Liver (tissue), 9 donors: ENCODE data around the gene UTP4. TPM values are rescaled to one million over a fixed set of nuclear protein-coding genes. Genes with fewer than 3 reads are reported as not detected.

Experiments
- DNase-seq: peaks from one replicate; pipeline ENCODE4 v3.0.0-alpha.2; 2017; ENCODE audit warnings: low spot score
- H3K27ac ChIP-seq, 2 donors: one replicate each; pipeline ENCODE4 v1.7.0; 2013; ENCODE audit warnings: inconsistent platforms in 2 of 2, low read length in 2 of 2, control low read depth in 1 of 2, low read depth in 1 of 2, mild to moderate bottlenecking in 1 of 2
- H3K27me3 ChIP-seq, 4 donors: one replicate each; pipeline versions ENCODE4 v1.6.1 to v1.7.0; 2013; ENCODE audit warnings: low read length in 3 of 4, inconsistent platforms in 1 of 4, mild to moderate bottlenecking in 1 of 4, moderate library complexity in 1 of 4; ENCODE audit not compliant: control insufficient read depth in 4 of 4, insufficient read depth in 4 of 4
- H3K36me3 ChIP-seq, 4 donors: one replicate each; pipeline versions ENCODE4 v1.6.1 to v1.7.0; 2013; ENCODE audit warnings: low read length in 3 of 4, mild to moderate bottlenecking in 3 of 4, low read depth in 1 of 4, moderate library complexity in 1 of 4; ENCODE audit not compliant: control insufficient read depth in 4 of 4, insufficient read depth in 3 of 4
- H3K4me1 ChIP-seq, 4 donors: one replicate each; pipeline versions ENCODE4 v1.6.1 to v1.7.0; 2013; ENCODE audit warnings: low read length in 3 of 4, mild to moderate bottlenecking in 3 of 4, moderate library complexity in 1 of 4; ENCODE audit not compliant: control insufficient read depth in 4 of 4, insufficient read depth in 4 of 4
- H3K4me3 ChIP-seq, 3 donors: one replicate each; pipeline versions ENCODE4 v1.6.1 to v1.7.0; 2013; ENCODE audit warnings: low read length in 3 of 3, control low read depth in 1 of 3, low read depth in 1 of 3, mild to moderate bottlenecking in 1 of 3
- H3K9ac ChIP-seq, 2 donors: one replicate each; pipeline ENCODE4 v1.7.0; 2013; ENCODE audit warnings: low read length in 2 of 2, mild to moderate bottlenecking in 2 of 2, moderate library complexity in 2 of 2, control low read depth in 1 of 2, low read depth in 1 of 2
- H3K9me3 ChIP-seq, 4 donors: one replicate each; pipeline versions ENCODE4 v1.6.1 to v1.7.0; 2013; ENCODE audit warnings: low read length in 3 of 4; ENCODE audit not compliant: control insufficient read depth in 4 of 4
- ATF3 ChIP-seq: IDR thresholded peaks from 2 replicates; pipeline ENCODE4 v1.6.1; 2016; ENCODE audit warnings: antibody characterized with exemption
- CTCF ChIP-seq: fragments of 150-350 bp; IDR thresholded peaks from 2 replicates; pipeline ENCODE4 v1.5.1; 2017; ENCODE audit warnings: improper control_type of control experiment, low read depth, low read length; ENCODE audit not compliant: missing input control
- EGR1 ChIP-seq, 2 donors: IDR thresholded peaks; 2 replicates each; pipeline ENCODE4 v1.6.1; 2016 to 2018; ENCODE audit warnings: antibody characterized with exemption in 2 of 2, low read depth in 2 of 2
- FOXA1 ChIP-seq: IDR thresholded peaks from 2 replicates; pipeline ENCODE4 v1.6.1; 2016; ENCODE audit warnings: antibody characterized with exemption
- FOXA2 ChIP-seq: IDR thresholded peaks from 2 replicates; pipeline ENCODE4 v1.6.1; 2016; ENCODE audit warnings: antibody characterized with exemption
- GABPA ChIP-seq, 2 donors: IDR thresholded peaks in 1 of 2; conservative IDR thresholded peaks in 1 of 2; 2 replicates each; pipeline ENCODE4 v1.6.1; 2016; ENCODE audit warnings: antibody characterized with exemption in 2 of 2, mild to moderate bottlenecking in 1 of 2, moderate library complexity in 1 of 2
- HNF4A ChIP-seq, 2 donors: conservative IDR thresholded peaks; 2 replicates each; pipeline ENCODE4 v1.6.1; 2016; ENCODE audit warnings: antibody characterized with exemption in 2 of 2, mild to moderate bottlenecking in 2 of 2
- HNF4G ChIP-seq: IDR thresholded peaks from 2 replicates; pipeline ENCODE4 v1.6.1; 2016; ENCODE audit warnings: antibody characterized with exemption
- JUND ChIP-seq, 2 donors: IDR thresholded peaks; 2 replicates each; pipeline ENCODE4 v1.6.1; 2016; ENCODE audit warnings: antibody characterized with exemption in 2 of 2
- MAX ChIP-seq: IDR thresholded peaks from 2 replicates; pipeline ENCODE4 v1.6.1; 2016; ENCODE audit warnings: antibody characterized with exemption
- NR2F2 ChIP-seq: IDR thresholded peaks from 2 replicates; pipeline ENCODE4 v1.6.1; 2016; ENCODE audit warnings: antibody characterized with exemption
- RAD21 ChIP-seq, 2 donors: IDR thresholded peaks; 2 replicates each; pipeline ENCODE4 v1.6.1; 2016; ENCODE audit warnings: antibody characterized with exemption in 2 of 2, mild to moderate bottlenecking in 2 of 2
- REST ChIP-seq: IDR thresholded peaks from 2 replicates; pipeline ENCODE4 v1.6.1; 2016; ENCODE audit warnings: antibody characterized with exemption, mild to moderate bottlenecking
- RXRA ChIP-seq, 2 donors: IDR thresholded peaks; 2 replicates each; pipeline ENCODE4 v1.6.1; 2017 to 2018; ENCODE audit warnings: antibody characterized with exemption in 2 of 2, mild to moderate bottlenecking in 1 of 2
- SP1 ChIP-seq: IDR thresholded peaks from 2 replicates; pipeline ENCODE4 v1.6.1; 2018; ENCODE audit warnings: antibody characterized with exemption, mild to moderate bottlenecking
- TAF1 ChIP-seq: conservative IDR thresholded peaks from 2 replicates; pipeline ENCODE4 v1.6.1; 2016; ENCODE audit warnings: antibody characterized with exemption, mild to moderate bottlenecking
- YY1 ChIP-seq: IDR thresholded peaks from 2 replicates; pipeline ENCODE4 v1.6.1; 2016; ENCODE audit warnings: antibody characterized with exemption, mild to moderate bottlenecking
- ZBTB33 ChIP-seq: IDR thresholded peaks from 2 replicates; pipeline ENCODE4 v1.6.1; 2016; ENCODE audit warnings: antibody characterized with exemption
- WGBS: extraction: QIAGEN DNeasy Blood & Tissue Kit; methylation state at CpG from one replicate; pipeline ENCODE4 v1.1.7; 2013; 5-methylcytosine and 5-hydroxymethylcytosine counted together
- polyA plus RNA-seq, 2 donors: library from polyadenylated mRNA; stranded (reverse) in 1 of 2; unstranded in 1 of 2; fragments of 200-250 nt in 1 of 2; fragments of >200 nt in 1 of 2; fragmentation: Nextera tagmentation in 1 of 2; extraction: Ambion mirVana in 1 of 2; gene quantifications; one replicate each; pipeline versions ENCODE4 v1.2.1 to v1.2.3, GENCODE V29; 2013 to 2015
- total RNA-seq, 2 donors: library from RNA; depleted of rRNA; stranded (reverse); fragments of >200 nt; gene quantifications; one replicate each; pipeline ENCODE4 v1.2.3, GENCODE V29; 2014
- donor health status: healthy.
- donor health status: healthy.
- donor health status: healthy.
- donor health status: healthy.
- donor health status: healthy.

UTP4 gene
- total and polyA plus RNA-seq, 4 donors = 11.3 to 13.8 (median 12.4) TPM

- Histone ChIP-seq H3K4me1 (peaks cover 11 to 35% (median 17%) of the 10 kb centered on the region in 4 donors), H3K36me3 (peaks cover 0 to 22% (median 3%) of the 10 kb centered on the region in 4 donors)
- WGBS = 99% methylated on average over 6 of the region's 6 CpGs
Observed at GRCh38 chr16:69114976-69115355, 17.5 kb upstream of the UTP4 start.

More at GRCh38 chr16:69114976-69115355, 17.5 kb upstream of the UTP4 start:
- TF ChIP-seq JUND (IDR thresholded peaks at IDR 0.05) (no peak), HNF4G (no peak), TAF1 (no peak), FOXA2 (no peak), REST (no peak), HNF4A (conservative IDR thresholded peaks at IDR 0.05) (no peak), RXRA (IDR thresholded peaks at IDR 0.05) (no peak), ZBTB33 (no peak), ATF3 (no peak), YY1 (no peak), SP1 (no peak), CTCF (no peak), MAX (no peak), GABPA (IDR thresholded peaks at IDR 0.05 in 1 of 2, conservative IDR thresholded peaks at IDR 0.05 in 1 of 2) (no peak), RAD21 (IDR thresholded peaks at IDR 0.05) (no peak), EGR1 (IDR thresholded peaks at IDR 0.05; ENCODE audit: low read depth in 2 of 2) (no peak), FOXA1 (no peak), NR2F2 (no peak)
- no peak overlapping the region for H3K4me3 ChIP-seq
- H3K27me3 ChIP-seq = no peaks in the 10 kb centered on the region
- H3K9ac ChIP-seq = no peak overlapping the region
- no peak for DNase-seq
- H3K27ac ChIP-seq = no peak overlapping the region
- H3K9me3 ChIP-seq = no peaks in the 10 kb centered on the region
